NK-92 treated with Interleukin-12 subunit alpha and Interleukin-12 subunit beta, amount 100 ng/mL, for 24 hours (cell line): ENCODE measurements around the gene SH3GL1.

Experiments
- DNase-seq: peaks from one replicate; lab custom pipeline; 2025; lab: John Stamatoyannopoulos, UW

The SH3GL1 gene, protein sequence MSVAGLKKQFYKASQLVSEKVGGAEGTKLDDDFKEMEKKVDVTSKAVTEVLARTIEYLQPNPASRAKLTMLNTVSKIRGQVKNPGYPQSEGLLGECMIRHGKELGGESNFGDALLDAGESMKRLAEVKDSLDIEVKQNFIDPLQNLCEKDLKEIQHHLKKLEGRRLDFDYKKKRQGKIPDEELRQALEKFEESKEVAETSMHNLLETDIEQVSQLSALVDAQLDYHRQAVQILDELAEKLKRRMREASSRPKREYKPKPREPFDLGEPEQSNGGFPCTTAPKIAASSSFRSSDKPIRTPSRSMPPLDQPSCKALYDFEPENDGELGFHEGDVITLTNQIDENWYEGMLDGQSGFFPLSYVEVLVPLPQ

DNA sequence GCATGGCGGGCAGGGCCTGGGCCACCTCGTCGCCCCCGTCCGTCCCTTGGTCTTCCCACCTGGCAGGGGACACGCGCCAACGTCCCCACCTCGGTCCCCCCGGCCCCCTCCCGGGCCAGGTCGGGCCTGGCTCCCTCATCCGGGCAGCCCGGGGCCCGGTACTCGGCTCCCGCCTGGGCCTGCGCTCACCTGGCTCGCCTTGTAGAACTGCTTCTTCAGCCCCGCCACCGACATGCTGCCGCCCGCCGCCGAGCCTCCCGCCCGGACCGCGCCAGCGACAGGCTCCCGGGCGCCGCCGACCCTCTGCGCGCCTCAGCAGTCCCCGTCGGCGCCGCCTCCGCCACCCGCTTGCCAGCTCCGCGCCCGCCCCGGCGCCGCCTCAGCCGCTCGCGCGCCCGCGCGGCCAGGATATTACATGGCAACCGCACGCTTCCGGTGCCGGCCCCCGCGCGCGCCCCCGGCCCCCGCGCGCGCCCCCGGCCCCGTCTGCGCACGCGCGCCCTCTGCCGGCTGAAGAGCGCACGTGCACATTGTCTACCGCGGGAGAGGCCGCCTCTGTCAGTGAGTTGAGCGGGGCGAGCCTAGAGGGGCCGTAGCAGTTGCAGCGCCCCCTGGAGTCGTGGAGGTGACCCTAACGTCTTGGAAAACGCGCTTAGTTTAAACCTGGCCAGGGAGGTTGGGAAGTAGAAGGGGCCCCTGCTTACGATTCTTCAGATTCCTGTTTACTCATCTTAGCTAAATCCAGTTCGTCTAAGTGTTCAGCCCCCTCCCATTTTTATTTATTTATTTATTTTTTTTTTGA, at the start of gene SH3GL1:
Gene SH3GL1 (minus strand): TSS at position 413 of the 802 bp plus-strand sequence. CDS start 179 bp downstream, at position 234.
- peak; percentile 94 for DNase-seq

DNA sequence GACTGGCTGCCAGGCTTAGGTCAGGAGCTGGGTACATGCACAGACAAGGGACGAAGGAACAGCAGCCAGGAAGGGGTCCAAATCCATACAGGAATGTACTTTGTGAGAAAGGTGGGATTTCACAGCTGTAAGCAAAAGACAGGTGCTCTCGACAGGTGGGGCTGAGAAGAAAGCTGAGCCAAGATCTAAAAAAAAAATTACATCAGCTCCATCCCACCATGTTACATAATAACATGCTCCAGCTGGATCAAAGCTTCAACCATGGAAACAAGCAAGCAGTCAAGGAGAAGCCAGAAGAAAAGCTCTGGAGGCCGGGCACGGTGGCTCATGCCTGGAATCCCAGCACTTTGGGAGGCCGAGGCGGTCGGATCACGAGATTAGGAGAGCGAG, 49.3 kb upstream of the SH3GL1 start:
- no peak for DNase-seq

GRCh38 chr19:4449022-4449638, 48.8 kb upstream of the SH3GL1 start:
- no peak for DNase-seq

DNA sequence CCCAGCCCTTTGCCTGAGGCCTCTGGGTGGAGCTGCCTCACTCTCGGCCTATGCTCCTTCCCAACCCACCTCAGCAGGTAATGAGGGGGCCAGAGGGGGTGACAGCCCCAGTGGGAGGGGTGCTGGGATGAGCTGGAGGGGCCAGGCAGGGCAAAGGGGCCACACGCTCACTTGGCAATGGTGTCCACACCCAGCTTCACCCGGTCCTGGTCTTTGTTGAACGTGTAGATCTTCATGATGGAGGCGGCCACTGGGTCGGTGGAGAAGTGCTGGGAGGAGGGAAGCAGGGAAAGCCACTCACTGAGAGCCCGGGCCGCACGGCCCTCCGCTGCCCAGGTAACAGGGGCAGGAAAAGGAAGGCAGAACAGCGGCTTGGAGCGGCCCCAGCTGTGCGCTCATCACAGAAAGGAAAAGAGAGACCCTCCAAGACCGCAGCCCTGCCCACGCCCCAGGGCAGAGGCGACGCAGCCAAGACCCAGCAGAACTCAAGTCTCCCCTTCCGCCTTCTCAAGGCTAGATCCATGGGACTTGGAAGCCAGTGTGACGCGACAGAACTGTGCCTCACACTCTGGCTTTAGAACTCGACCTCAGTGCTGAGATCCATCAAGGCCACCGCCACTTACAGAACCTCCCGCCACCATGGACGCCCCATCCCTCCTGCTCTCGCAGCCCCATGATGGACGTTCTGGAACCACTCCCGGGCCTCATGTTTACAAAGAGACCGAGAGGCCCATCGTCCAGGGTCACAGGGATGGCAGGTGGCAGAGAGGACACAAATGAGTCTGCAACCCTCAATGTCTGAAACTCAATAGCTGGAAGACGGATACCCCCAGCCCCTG, 48.0 kb upstream of the SH3GL1 start:
- DNase-seq = no peak

DNA sequence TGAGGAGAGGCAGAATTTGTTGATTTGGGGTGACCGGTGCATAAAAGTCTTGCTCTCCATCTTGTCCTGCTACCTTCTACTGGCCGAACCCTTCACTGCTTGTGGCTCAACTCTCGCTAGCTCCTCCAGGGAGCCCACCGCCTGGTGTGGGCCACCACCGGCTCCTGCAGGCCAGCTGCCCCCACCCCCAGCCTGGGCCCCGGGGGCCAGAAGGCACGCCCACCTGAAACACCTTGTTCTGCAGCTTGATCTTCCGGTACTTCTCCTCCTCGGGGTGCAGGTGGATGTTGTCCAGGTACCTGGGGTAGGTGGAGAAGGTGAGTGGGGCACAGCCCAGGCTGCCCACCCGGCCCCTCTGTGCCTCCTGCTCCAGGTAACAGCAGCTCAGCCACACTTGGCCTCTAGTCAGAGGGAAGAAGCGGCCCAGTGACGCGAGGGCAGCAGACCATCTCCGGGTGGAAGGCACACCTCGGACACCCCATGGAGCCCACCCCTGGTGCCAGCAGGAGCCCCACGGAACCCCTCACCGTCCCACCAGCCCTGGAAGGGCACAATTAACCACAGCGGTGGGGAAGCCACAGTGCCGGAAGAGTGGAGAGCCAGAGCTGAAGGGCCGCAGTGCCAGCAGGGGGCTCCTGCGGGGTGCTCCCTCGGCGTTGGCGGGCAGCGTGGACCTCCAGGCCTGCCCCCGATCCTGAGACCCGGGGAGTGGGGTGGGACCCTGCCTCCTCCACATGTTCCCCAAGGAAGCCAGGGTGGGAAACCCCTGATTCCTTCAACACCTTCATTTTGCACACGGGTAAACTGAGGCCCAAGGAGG, 47.2 kb upstream of the SH3GL1 start:
- no peak for DNase-seq

DNA sequence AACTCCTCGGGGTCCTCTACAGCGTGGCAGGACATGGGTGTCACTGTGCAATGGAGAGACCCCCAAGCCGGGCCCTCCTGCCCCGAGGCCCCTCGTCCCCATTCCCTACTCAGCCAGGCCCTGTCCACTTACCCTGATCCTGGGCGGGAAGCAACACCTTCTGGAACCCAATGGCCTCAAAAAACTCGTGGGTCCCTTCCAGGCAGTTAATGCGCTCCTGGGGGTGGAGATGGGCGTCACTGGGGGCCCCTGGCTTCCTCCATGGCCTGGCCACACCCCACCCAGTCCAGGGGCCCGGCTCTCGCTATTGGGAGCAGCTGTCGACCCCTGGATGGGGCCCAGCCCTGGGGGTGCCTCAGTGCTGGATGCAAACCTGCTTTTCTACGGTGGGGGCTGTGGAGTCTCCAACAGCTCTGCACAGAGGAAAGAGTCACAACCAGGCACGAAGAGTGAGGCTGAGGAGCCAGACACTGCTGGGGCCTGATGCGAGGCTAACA, 46.4 kb upstream of the SH3GL1 start:
- DNase-seq = no peak

DNA sequence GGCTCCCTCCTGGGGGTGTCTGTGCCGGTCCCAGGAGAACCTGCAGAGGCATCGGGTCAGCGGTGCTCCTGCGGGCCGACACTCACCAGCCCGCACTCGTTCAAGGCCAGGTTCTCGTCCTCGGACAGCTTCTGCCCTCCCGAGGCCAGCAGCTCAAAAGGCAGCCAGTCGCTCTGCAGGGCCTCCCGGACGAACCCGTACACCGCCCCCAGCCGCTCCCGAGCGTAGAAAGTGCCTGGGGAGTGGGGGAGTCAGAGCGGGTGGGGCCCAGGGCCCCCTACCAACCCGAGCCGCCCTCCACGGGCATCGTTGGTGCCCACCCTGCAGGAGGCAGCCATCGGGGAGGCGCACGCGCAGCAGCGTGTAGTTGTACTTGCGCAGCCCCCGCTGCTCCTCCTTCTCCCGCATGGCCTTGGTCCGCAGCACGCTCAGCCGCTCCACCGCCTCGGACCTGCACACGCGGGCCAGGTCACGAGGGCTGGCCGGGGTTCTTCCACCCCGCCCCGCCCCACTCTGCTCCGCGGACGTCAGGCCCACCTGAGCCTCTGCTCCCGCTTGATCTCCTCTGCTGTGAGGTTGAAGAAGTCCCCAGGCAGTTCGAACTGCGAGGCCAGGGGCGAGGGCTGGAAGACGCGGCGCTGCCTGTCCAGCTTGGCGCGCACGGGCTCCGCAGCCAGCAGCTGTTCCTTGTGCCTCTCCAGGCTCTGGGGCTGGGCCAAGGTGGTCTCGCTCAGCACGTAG, 45.8 kb upstream of the SH3GL1 start:
- no peak for DNase-seq

DNA sequence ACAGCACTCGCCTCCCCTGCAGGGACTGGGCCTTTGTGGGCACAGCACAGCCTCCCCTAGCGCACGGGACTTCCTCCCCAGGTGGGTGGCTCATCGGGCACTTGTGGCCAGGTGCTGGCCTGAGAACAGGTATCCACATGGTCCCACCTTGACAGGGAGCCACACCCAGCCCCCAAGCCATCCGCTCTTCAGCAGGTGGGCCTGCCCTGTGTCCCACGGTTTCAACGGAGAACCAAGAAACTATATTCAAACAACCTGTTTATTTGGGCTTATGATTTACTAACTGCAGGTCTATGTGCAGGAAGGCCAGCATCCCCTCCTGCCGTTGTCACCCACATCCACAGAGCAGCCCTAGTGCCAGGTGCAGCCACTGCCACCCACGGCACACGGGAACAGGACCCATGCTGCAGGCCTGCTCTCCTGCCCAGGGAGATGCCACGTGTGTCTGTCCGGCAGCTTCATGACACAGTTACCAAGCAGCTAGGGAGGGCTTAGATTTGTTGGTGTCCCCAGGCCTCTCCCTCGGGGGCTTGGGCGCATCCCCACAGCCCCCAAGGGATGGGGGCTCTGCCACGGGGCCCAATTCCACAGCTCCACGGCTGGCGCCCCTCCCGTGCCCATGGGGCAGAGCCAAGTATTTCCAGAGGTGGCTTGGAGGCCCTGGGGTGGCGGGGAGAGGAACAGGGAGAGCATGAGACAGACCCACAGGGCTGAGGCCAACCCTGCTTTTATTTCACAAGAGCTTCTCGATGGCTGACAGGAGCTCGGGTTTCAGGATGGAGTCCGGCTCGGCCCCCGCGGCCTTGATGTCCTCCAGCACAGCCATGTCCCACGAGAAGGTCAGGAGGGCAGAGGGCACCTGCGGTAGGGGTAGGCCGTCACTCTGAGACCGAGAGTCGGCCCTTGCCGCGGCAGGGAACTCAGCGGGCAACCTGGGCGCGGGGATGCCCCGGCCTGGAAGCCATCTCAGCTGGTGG, 44.7 kb upstream of the SH3GL1 start:
- no peak for DNase-seq

GRCh38 chr19:4443966-4444764, 43.8 kb upstream of the SH3GL1 start:
- DNase-seq = no peak

- no peak for DNase-seq
Measured at GRCh38 chr19:4443188-4443587, 42.8 kb upstream of the SH3GL1 start.

- no peak for DNase-seq
Measured at GRCh38 chr19:4442819-4443146, 42.4 kb upstream of the SH3GL1 start.

- DNase-seq = no peak
Measured at GRCh38 chr19:4441994-4442818, 41.9 kb upstream of the SH3GL1 start.

- no peak for DNase-seq
Measured at GRCh38 chr19:4439243-4439642, 38.9 kb upstream of the SH3GL1 start.

DNA sequence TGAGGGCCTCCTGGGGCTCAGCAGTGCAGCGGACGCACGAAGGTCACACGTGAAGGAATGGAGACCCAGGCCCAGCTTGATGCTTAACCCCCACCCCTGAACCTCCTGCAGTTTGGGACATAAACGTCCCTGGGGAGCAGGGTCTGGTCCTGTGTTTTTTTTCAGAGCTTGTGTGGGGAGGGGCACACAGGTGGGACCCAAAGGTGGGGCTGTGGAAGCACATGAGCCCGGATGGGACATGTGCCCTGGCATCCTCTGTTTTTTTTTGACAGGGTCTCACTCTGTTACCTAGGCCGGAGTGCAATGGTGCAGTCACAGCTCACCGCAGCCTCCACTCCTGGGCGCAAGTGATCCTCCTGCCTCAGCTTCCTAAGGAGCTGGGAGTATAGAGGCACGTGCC, 36.8 kb upstream of the SH3GL1 start:
- no peak for DNase-seq

GRCh38 chr19:4436231-4436630, 35.9 kb upstream of the SH3GL1 start:
- no peak for DNase-seq

DNA sequence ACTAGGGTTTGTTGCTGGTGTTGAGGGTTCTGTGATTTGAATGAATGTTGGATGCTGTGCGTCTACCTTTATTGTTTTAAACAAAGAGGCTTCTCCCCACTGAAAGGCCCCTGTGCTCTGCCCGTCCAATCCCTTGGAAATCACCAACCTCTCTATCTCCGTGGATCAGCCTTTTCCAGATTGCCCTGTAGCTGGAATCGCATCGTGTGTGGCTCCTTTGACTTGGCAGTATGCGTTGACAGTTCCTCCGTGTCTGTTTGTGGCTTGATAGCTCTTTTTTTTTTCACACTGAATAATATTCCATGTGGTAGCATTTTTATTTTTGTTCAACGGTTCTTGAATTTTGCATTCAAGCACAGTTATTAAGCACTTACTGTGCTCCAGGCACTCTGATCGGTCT, 34.0 kb upstream of the SH3GL1 start:
- DNase-seq = no peak

DNA sequence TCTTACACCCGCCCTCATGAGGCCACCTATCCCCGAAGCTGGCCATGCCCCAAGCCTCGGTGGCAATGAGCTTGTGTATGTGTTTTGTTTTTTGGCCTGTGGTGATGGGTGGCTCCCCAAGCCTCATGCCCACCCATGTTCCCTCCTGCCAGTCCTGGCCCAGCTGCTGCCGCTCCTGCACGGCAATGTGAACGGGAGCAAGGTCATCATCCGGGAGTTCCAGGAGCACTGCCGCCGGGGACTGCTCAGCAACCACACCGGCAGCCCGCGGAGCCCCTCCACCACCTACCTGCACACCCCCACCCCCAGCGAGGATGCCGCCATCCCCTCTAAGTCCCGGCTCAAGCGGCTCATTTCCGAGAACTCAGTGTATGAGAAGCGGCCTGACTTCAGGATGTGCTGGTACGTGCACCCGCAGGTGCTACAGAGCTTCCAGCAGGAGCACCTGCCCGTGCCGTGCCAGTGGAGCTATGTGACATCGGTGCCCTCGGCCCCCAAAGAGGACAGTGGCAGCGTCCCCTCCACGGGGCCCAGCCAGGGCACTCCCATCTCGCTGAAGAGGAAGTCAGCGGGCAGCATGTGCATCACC, 32.7 kb upstream of the SH3GL1 start:
- no peak for DNase-seq
